ENCODE results near the gene COP1.
A peak's percentile ranks its signal among the peaks of the same experiment; 100 is the strongest.

The COP1 gene

GRCh38 chr1:176174108-176174507 is 33.0 kb downstream of the COP1 start:
- Mint-ChIP-seq H3K27ac (no peak overlapping the region), H3K4me1 (peaks cover 31% of the 10 kb centered on the region), H3K4me3 (no peak overlapping the region), H3K27me3 (no peaks in the 10 kb centered on the region), H3K9me3 (no peaks in the 10 kb centered on the region)
- DNase-seq, result no peak
- ATAC-seq, result no peak

- Mint-ChIP-seq H3K9me3 (no peaks in the 10 kb centered on the region), H3K4me1 (peaks cover 14% of the 10 kb centered on the region), H3K4me3 (no peak overlapping the region), H3K27ac (no peak overlapping the region), H3K27me3 (no peaks in the 10 kb centered on the region)
- ATAC-seq (no peak), DNase-seq (no peak)
Observed at GRCh38 chr1:176172215-176172614, 34.9 kb downstream of the COP1 start.

- Mint-ChIP-seq H3K4me3 (no peak overlapping the region), H3K4me1 (peaks cover 20% of the 10 kb centered on the region), H3K27me3 (no peaks in the 10 kb centered on the region), H3K27ac (no peak overlapping the region), H3K9me3 (peaks cover 0 to 3% of the 10 kb centered on the region in 2 donors)
- DNase-seq, result no peak
- ATAC-seq, result no peak
Observed at GRCh38 chr1:176167210-176167609, 39.9 kb downstream of the COP1 start.

- H3K27ac Mint-ChIP-seq, result no peak overlapping the region
- ATAC-seq, result no peak
- no peak overlapping the region for H3K4me3 Mint-ChIP-seq
Observed at GRCh38 chr1:176165573-176165972, 41.5 kb downstream of the COP1 start.

GRCh38 chr1:176164014-176164678 is 42.9 kb downstream of the COP1 start:
- no peak overlapping the region for H3K4me3 Mint-ChIP-seq
- peak in 1 of 2 donors; percentile 47 for DNase-seq
- peaks cover 49% of the 10 kb centered on the region for H3K4me1 Mint-ChIP-seq
- no peaks in the 10 kb centered on the region for H3K27me3 Mint-ChIP-seq
- H3K9me3 Mint-ChIP-seq, result peaks cover 0 to 4% of the 10 kb centered on the region in 2 donors
- H3K27ac Mint-ChIP-seq, result no peak overlapping the region
- ATAC-seq, result peak; percentile 98

More at GRCh38 chr1:176165573-176165972, 41.5 kb downstream of the COP1 start:
- Mint-ChIP-seq H3K27me3 (no peaks in the 10 kb centered on the region), H3K4me1 (peaks cover 36% of the 10 kb centered on the region), H3K9me3 (peaks cover 0 to 3% of the 10 kb centered on the region in 2 donors)
- no peak for DNase-seq

- Mint-ChIP-seq H3K4me1 (peaks cover 49% of the 10 kb centered on the region), H3K27ac (peak overlapping the region in 1 of 2 donors; percentile 80), H3K27me3 (no peaks in the 10 kb centered on the region), H3K4me3 (peak overlapping the region; percentile 24 to 29), H3K9me3 (peaks cover 10 to 26% of the 10 kb centered on the region in 2 donors)
- DNase-seq (no peak), ATAC-seq (peak; percentile 71)
Observed at GRCh38 chr1:176159993-176160392, 47.1 kb downstream of the COP1 start.

- DNase-seq, result no peak
- ATAC-seq, result no peak
- peaks cover 39% of the 10 kb centered on the region for H3K4me1 Mint-ChIP-seq
- H3K9me3 Mint-ChIP-seq, result peaks cover 10 to 25% of the 10 kb centered on the region in 2 donors
- peak overlapping the region in 1 of 2 donors; percentile 34 for H3K27ac Mint-ChIP-seq
- no peak overlapping the region for H3K4me3 Mint-ChIP-seq
- no peaks in the 10 kb centered on the region for H3K27me3 Mint-ChIP-seq
Observed at GRCh38 chr1:176157995-176158394, 49.1 kb downstream of the COP1 start.

GRCh38 chr1:176149939-176150807 is 56.9 kb downstream of the COP1 start:
- no peak overlapping the region for H3K27ac Mint-ChIP-seq
- no peaks in the 10 kb centered on the region for H3K27me3 Mint-ChIP-seq
- no peak for ATAC-seq
- no peak for DNase-seq
- H3K4me1 Mint-ChIP-seq, result peaks cover 6% of the 10 kb centered on the region
- no peaks in the 10 kb centered on the region for H3K9me3 Mint-ChIP-seq
- H3K4me3 Mint-ChIP-seq, result no peak overlapping the region

- Mint-ChIP-seq H3K9me3 (peaks cover 0 to 4% of the 10 kb centered on the region in 2 donors), H3K4me1 (peaks cover 7% of the 10 kb centered on the region), H3K4me3 (no peak overlapping the region), H3K27me3 (no peaks in the 10 kb centered on the region), H3K27ac (no peak overlapping the region)
- ATAC-seq (no peak), DNase-seq (no peak)
Observed at GRCh38 chr1:176144526-176144925, 62.6 kb downstream of the COP1 start.

GRCh38 chr1:176142973-176143372 is 64.1 kb downstream of the COP1 start:
- H3K27me3 Mint-ChIP-seq, result no peaks in the 10 kb centered on the region
- no peak overlapping the region for H3K4me3 Mint-ChIP-seq
- no peak for ATAC-seq
- DNase-seq, result no peak
- H3K9me3 Mint-ChIP-seq, result peaks cover 0 to 4% of the 10 kb centered on the region in 2 donors
- H3K4me1 Mint-ChIP-seq, result peaks cover 18% of the 10 kb centered on the region
- H3K27ac Mint-ChIP-seq, result no peak overlapping the region

GRCh38 chr1:176141449-176141848 is 65.6 kb downstream of the COP1 start:
- no peak for DNase-seq
- Mint-ChIP-seq H3K4me1 (peaks cover 23% of the 10 kb centered on the region), H3K9me3 (peaks cover 0 to 4% of the 10 kb centered on the region in 2 donors), H3K27me3 (no peaks in the 10 kb centered on the region), H3K27ac (no peak overlapping the region), H3K4me3 (no peak overlapping the region)
- no peak for ATAC-seq

- Mint-ChIP-seq H3K4me1 (peaks cover 23% of the 10 kb centered on the region), H3K9me3 (no peaks in the 10 kb centered on the region)
- no peak for ATAC-seq
Observed at GRCh38 chr1:176136891-176137290, 70.2 kb downstream of the COP1 start.

GRCh38 chr1:176134666-176135065 is 72.4 kb downstream of the COP1 start:
- DNase-seq (no peak), ATAC-seq (no peak)
- Mint-ChIP-seq H3K27me3 (no peaks in the 10 kb centered on the region), H3K27ac (no peak overlapping the region), H3K4me1 (peaks cover 18% of the 10 kb centered on the region), H3K9me3 (no peaks in the 10 kb centered on the region), H3K4me3 (no peak overlapping the region)

More at GRCh38 chr1:176136891-176137290, 70.2 kb downstream of the COP1 start:
- no peaks in the 10 kb centered on the region for H3K27me3 Mint-ChIP-seq
- DNase-seq, result no peak
- no peak overlapping the region for H3K4me3 Mint-ChIP-seq
- H3K27ac Mint-ChIP-seq, result no peak overlapping the region

- Mint-ChIP-seq H3K27ac (no peak overlapping the region), H3K9me3 (peaks cover 18 to 30% of the 10 kb centered on the region in 2 donors), H3K4me1 (no peaks in the 10 kb centered on the region), H3K4me3 (no peak overlapping the region), H3K27me3 (no peaks in the 10 kb centered on the region)
- DNase-seq, result no peak
- ATAC-seq, result no peak
Observed at GRCh38 chr1:176122282-176122681, 84.8 kb downstream of the COP1 start.

GRCh38 chr1:176119549-176119948 is 87.5 kb downstream of the COP1 start:
- Mint-ChIP-seq H3K27ac (no peak overlapping the region), H3K9me3 (peaks cover 5 to 12% of the 10 kb centered on the region in 2 donors), H3K4me1 (no peaks in the 10 kb centered on the region), H3K27me3 (no peaks in the 10 kb centered on the region), H3K4me3 (no peak overlapping the region)
- DNase-seq (no peak), ATAC-seq (no peak)

GRCh38 chr1:176118985-176119384 is 88.1 kb downstream of the COP1 start:
- Mint-ChIP-seq H3K9me3 (peaks cover 0 to 7% of the 10 kb centered on the region in 2 donors), H3K27me3 (no peaks in the 10 kb centered on the region)
- no peak for ATAC-seq

More at GRCh38 chr1:176118985-176119384, 88.1 kb downstream of the COP1 start:
- no peak overlapping the region for H3K4me3 Mint-ChIP-seq
- DNase-seq, result no peak
- no peak overlapping the region for H3K27ac Mint-ChIP-seq
- no peaks in the 10 kb centered on the region for H3K4me1 Mint-ChIP-seq
